NCI-H2081 (cell line): ENCODE data around the gene HLA-DOB.

Experiments
- DNase-seq, 2 experiments: peaks; one replicate each; lab custom pipeline; 2025; lab: John Stamatoyannopoulos, UW

Gene HLA-DOB

GRCh38 chr6:32816746-32817204 is at the start of gene HLA-DOB:
TSS of gene HLA-DOB (minus strand) at chr6:32817002. CDS start at chr6:32816951, 51 bp downstream.
- no peak for DNase-seq

GRCh38 chr6:32865724-32866443 is 49.1 kb upstream of the HLA-DOB start:
- no peak for DNase-seq

- no peak for DNase-seq
Measured at GRCh38 chr6:32862725-32863124, 45.9 kb upstream of the HLA-DOB start.

GRCh38 chr6:32860674-32861073 is 43.9 kb upstream of the HLA-DOB start:
- DNase-seq = no peak

GRCh38 chr6:32858194-32858593 is 41.4 kb upstream of the HLA-DOB start:
- no peak for DNase-seq

- no peak for DNase-seq
Measured at GRCh38 chr6:32857156-32857891, 40.5 kb upstream of the HLA-DOB start.

- DNase-seq = no peak
Measured at GRCh38 chr6:32855467-32856174, 38.8 kb upstream of the HLA-DOB start.

GRCh38 chr6:32854376-32855178 is 37.8 kb upstream of the HLA-DOB start:
- no peak for DNase-seq

GRCh38 chr6:32853541-32854375 is 37.0 kb upstream of the HLA-DOB start, which contains the start of the genes PSMB9 and TAP1:
TSS of gene PSMB9 (plus strand) at chr6:32854192. CDS start at chr6:32854230, 38 bp downstream.
TSS of gene TAP1 (minus strand) at chr6:32853704. CDS start at chr6:32853636, 68 bp downstream.
- DNase-seq = peak; percentile 70 to 78

GRCh38 chr6:32852844-32853540 is 36.2 kb upstream of the HLA-DOB start:
- DNase-seq = peak in 1 of 2 experiments; percentile 10

- DNase-seq = no peak
Measured at GRCh38 chr6:32852018-32852843, 35.4 kb upstream of the HLA-DOB start.

GRCh38 chr6:32851025-32851424 is 34.2 kb upstream of the HLA-DOB start:
- no peak for DNase-seq

- DNase-seq = no peak
Measured at GRCh38 chr6:32849126-32849525, 32.3 kb upstream of the HLA-DOB start.

GRCh38 chr6:32847795-32848194 is 31.0 kb upstream of the HLA-DOB start:
- DNase-seq = no peak

GRCh38 chr6:32847004-32847403 is 30.2 kb upstream of the HLA-DOB start:
- no peak for DNase-seq

GRCh38 chr6:32845384-32845884 is 28.6 kb upstream of the HLA-DOB start:
- DNase-seq = no peak

- no peak for DNase-seq
Measured at GRCh38 chr6:32844839-32845383, 28.1 kb upstream of the HLA-DOB start.

GRCh38 chr6:32843979-32844838 is 27.4 kb upstream of the HLA-DOB start, which contains the start of gene PSMB8:
TSS of gene PSMB8 (minus strand) at chr6:32844047. CDS start at chr6:32843996, 51 bp downstream.
- peak; percentile 95 to 97 for DNase-seq
